Thyroid gland (tissue), 4 donors: Measurements from ENCODE around the gene RANBP1.

ENCODE experiments used
- CTCF ChIP-seq, 6 experiments: fragments of 200-600 bp in 3 of 6; fragments of 450-650 bp in 3 of 6; sonication (generic) in 3 of 6; IDR thresholded peaks; one replicate each; pipeline ENCODE4 v1.5.1; 2016 to 2019; ENCODE audit warnings: antibody characterized with exemption in 6 of 6, mild to moderate bottlenecking in 2 of 6, inconsistent platforms in 1 of 6, moderate library complexity in 1 of 6
- POLR2A ChIP-seq, 2 donors: fragments of 450-650 bp; IDR thresholded peaks; one replicate each; pipeline ENCODE4 v1.6.1; 2017; ENCODE audit warnings: antibody characterized with exemption in 2 of 2, mild to moderate bottlenecking in 2 of 2, moderate library complexity in 1 of 2

GRCh38 chr22:20099099-20099711 lies 16.7 kb upstream of the RANBP1 start:
- TF ChIP-seq CTCF (IDR thresholded peaks at IDR 0.05) (no peak), POLR2A (IDR thresholded peaks at IDR 0.05) (no peak)
